Adrenal gland (tissue), 5 donors: Measurements from ENCODE around the gene PRSS33.

ENCODE experiments used
- POLR2A ChIP-seq, 2 donors: fragments of 450-650 bp; IDR thresholded peaks; one replicate each; pipeline ENCODE4 v1.6.1; 2017; ENCODE audit warnings: antibody characterized with exemption in 2 of 2, mild to moderate bottlenecking in 2 of 2, moderate library complexity in 1 of 2
- TF ChIP-seq, protein P1 (sequence below), 6 experiments: fragments of 450-650 bp in 4 of 6; fragments of 200-600 bp in 2 of 6; sonication (generic) in 1 of 6; IDR thresholded peaks; 1 replicate in 5 of 6; 2 replicates in 1 of 6; pipeline versions ENCODE4 v1.5.1 to v1.8.0; 2016 to 2021; ENCODE audit warnings: antibody characterized with exemption in 6 of 6, mild to moderate bottlenecking in 2 of 6, moderate library complexity in 1 of 6
- donor health status: DM: no; HTN: no; CAD: no.

DNA sequence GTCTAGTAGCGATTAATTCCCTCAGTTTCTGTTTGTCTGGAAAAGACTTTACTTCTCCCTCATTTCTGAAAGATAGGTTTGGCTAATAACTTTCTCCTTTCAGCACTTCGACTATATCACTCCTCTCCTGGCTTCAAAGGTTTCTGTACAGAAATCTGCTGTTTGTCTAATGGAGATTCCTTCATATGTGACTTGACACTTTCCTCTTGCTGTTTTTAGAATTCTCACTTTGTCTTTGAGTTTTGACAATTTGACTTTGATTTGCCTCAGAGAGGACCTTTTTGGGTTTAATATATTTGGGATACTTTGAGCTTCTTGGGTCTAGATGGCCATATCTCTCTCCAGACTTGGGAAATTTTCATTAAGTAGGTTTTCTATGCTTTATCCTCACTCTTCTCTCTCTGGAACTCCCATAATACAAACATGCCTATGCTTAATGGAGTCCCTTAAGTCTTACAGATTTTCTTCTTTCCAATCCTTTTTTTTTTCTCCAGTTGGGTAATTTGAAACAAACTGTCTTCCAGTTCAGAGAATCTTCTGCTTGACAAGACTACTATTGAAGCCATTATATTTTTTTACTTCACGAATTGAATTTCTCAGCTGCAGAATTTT is 21.9 kb upstream of the PRSS33 start:
- TF ChIP-seq, protein P1, sequence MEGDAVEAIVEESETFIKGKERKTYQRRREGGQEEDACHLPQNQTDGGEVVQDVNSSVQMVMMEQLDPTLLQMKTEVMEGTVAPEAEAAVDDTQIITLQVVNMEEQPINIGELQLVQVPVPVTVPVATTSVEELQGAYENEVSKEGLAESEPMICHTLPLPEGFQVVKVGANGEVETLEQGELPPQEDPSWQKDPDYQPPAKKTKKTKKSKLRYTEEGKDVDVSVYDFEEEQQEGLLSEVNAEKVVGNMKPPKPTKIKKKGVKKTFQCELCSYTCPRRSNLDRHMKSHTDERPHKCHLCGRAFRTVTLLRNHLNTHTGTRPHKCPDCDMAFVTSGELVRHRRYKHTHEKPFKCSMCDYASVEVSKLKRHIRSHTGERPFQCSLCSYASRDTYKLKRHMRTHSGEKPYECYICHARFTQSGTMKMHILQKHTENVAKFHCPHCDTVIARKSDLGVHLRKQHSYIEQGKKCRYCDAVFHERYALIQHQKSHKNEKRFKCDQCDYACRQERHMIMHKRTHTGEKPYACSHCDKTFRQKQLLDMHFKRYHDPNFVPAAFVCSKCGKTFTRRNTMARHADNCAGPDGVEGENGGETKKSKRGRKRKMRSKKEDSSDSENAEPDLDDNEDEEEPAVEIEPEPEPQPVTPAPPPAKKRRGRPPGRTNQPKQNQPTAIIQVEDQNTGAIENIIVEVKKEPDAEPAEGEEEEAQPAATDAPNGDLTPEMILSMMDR (IDR thresholded peaks at IDR 0.05), result no peak
- no peak for TF ChIP-seq POLR2A (IDR thresholded peaks at IDR 0.05)
